CD4-positive, alpha-beta T cell treated with Interferon alpha-2 for 1 hour (primary cell): ENCODE data around the gene MRNIP.

ENCODE experiments used
- DNase-seq, 2 donors: peaks; one replicate each; pipeline ENCODE4 v3.0.0-alpha.2; 2020 to 2022

MRNIP gene

DNA sequence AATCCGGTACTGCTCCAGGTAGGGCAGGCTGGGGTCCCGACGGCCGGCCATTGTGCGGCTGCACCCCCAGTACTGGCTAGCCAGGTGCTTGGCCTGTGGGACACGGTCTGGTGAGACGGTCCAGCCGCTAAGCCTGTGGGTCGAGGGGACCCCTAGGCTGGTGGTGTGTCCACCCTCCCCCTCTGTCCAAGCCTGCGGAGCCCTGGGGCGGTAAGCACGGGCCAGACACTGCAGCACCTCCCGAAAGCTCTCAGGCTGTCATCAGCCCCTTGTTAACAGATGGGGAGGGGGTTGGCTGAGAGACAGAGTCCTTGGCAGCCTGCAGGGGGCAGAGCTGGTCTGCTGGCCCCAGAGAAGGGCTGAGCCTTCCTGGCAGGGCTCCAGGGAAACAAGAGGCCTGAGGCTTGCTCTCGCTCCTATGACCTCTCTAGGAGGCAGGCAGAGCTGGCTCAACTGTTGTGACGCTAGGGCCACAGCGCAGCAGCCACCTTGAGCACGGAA, 11.8 kb upstream of the MRNIP start:
- DNase-seq: peak in 1 of 2 donors; percentile 25

DNA sequence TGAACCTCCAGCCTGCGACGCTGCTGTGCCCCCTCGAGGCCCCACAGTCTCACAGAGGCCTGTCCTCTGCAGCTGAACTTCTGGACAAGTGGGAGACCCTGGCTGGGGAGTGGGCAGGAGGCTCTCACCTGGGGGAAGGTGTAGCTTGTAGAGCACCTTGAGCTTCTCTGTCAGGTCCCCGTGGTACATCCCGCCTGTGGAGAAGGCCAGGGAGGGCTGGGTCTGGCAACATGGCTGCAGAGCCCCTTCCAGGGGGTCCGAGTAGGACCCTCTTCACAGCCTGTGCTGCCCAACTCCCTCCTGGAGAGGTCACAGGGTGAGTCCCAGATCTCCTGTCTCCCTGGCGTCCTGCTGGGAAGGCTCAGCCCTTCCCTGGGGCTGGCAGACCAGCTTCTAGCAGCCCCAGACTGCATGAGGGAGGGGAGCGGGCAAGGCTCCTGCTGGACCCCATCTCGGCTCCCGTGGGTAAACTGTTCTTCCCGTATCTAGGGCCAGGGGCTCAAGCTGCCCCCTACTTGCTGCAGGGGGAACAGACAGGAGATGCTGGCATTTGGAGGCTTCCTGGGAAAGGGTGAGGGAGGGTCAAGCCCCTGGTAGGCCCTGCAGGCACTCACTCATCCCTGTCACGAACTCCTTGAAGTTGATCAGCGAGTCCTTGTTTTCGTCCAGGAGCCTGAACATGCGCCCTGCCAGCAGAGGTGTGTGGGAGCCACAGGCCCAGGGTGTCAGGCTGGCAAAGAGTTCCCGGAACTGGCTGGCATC, 11.2 kb upstream of the MRNIP start:
- no peak for DNase-seq

DNA sequence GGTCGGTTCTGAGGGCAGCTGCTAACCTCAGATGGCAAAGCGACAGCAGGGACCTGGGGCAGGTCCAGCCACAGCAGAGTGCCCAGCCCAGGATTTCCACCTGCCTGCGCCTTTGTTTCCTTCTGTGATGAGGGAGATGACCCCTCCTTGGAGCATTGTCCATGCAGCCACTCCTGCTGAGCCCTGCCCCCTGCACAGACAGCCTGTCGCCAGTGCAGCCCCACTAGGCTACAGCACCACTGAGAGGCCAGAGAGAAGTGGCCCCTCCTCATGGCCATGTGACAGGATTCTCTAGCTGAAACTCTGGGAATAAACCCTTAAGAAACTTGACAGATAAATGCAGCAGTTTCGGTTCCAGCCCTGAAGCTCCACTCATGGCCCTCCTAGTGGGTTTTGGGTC, 10.5 kb upstream of the MRNIP start:
- DNase-seq: no peak

DNA sequence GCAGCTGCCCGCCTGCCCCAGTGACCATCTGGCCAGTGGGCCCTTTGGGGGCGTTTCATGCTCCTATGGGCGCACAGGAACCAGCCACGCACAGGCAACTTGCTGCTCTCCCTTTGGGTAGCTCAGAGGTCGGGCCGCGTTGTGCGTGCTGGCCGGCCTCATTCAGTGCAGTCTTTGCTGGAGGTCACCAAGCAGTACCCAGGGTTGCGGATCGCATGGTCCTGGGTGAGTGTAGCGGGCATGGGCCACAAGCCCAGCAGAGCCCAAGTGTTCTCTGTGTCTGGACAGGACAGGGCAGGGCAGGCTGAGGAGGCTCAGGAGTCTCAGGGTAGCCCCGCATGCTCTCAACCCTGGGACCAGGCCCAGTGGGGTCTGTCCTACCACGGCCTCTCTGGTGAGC, 9.9 kb upstream of the MRNIP start:
- DNase-seq: no peak

DNA sequence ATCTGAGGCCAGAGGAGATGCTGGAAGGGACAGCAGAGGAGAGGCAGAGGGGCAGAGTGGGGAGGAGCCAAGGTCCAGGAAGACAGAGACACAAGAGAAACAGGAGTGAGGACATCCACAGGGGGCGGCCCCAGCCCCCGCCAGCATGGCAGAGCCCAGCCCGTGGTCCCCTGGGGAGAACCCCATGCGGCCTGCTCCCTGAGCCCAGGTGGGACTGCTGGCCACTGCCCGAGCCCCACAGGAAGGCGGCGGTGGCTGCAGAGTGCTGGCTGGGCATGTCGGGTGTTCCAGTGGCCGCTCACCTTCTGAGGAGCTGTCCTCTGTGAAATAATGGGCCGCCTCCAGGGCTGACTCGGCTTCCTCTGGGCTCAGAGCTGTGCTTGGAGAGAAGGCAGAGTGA, 8.9 kb upstream of the MRNIP start:
- DNase-seq: no peak

DNA sequence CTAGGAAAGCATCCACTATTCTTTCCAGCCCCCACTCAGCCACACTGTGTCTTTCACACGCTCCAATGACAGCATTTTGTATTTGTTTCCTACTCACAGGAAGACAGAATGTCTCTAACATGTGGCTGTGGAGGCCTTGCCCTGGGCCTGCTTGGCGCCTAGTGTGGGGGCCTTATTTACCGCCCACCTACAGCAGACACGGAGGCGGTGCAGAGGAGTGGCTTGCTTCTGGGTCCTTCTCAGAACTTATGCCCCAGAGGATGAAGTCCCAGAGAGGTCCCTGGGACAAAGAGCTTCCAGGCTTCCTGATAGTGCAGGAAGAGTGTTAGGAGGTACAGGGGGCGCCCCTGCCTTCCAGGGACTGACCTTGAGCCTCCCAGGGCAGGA, 8.5 kb upstream of the MRNIP start:
- DNase-seq: no peak

DNA sequence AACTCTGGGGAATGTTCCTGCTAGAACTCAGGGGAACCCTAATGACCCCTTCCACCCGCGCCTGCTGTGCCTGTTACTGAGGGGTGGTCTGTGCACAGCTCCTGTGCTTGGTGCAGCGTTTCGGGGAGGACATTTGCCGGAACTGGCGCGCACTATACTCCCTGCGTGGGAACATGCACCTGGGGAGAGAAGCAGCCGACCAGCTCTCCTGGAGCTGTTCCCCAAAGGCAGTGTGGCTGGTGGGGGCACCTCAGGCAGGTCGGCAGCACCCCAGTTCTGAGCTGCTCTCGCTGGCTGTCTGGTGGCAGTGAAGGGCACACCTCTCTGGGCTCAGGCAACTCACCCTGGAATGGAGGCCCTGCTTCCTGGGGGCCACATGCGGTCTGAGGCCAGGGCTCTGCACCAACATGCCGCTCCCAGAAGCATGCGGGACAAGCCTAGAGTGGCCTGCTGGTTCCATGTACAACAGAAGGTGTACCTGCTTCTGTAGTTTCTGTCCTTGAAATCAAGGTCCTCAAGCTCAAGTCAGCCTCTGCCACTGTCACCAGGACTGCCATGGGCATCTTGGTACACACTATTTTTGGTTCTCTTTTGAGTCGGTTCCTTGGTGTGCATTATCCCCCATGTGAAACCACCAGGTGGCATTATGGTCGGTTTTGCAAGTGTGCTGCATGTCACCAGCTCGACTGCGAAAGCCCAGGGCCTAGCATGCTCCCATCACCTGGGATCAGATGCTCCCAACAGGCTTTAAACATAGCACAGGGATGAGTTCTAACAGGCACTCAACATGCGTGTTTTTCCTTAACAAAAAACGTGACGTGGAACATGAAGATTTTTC, 7.8 kb upstream of the MRNIP start:
- DNase-seq: no peak

DNA sequence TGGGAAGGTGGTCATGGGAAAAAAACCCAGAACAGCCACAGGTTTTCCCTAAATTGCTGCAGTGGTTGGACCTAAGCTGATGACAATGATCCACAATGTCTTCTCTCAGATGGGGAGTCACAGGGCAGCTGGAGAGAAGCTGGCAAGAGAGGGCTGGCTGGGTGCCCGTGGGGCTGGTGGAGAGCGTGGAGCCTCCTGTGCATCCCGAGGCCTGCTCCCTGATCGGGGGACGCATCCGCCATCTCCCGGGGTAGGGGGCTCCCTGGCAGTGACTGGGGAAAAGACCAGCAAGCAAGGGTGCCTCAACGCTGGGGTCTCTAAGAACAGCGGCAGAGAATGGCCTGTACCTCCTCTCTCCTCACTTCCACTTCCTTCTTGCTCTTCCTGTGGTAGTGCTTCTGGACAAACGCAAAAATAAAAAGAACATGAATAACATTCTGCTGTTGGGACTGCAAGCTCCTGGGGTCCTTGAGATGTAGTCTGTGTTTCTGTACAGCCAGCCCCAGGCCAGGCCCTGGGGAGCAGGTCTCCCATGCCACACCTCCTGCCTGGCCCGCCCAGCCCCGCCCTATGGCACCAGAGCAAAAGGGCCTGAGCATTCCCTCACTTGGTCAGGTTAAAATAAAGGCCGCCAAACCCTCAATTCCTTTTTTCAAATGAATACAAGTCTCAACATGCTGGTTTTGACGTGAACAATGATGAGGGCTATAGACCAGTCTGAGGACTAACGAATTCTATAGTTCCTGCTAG, 7.0 kb upstream of the MRNIP start:
- DNase-seq: no peak

DNA sequence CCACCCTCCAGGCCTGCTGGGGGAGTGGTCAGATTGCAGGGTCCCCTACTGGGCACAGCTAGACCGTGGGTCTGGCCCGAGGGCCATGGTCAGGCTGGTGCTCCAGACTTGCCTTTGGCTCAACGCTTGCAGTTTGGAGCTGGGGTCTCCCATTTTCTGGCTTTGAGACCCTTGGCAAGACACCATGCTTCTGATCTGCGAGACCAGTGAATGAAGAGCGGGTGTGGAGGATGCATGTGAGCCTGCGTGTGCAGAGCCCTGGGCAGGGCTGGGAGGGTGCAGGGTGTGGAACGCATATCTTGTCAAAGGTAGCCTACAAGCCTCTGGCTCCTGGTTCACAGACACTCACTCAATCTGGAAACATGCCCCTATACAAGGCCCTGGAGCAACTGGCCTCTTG, 6.1 kb upstream of the MRNIP start:
- no peak for DNase-seq

DNA sequence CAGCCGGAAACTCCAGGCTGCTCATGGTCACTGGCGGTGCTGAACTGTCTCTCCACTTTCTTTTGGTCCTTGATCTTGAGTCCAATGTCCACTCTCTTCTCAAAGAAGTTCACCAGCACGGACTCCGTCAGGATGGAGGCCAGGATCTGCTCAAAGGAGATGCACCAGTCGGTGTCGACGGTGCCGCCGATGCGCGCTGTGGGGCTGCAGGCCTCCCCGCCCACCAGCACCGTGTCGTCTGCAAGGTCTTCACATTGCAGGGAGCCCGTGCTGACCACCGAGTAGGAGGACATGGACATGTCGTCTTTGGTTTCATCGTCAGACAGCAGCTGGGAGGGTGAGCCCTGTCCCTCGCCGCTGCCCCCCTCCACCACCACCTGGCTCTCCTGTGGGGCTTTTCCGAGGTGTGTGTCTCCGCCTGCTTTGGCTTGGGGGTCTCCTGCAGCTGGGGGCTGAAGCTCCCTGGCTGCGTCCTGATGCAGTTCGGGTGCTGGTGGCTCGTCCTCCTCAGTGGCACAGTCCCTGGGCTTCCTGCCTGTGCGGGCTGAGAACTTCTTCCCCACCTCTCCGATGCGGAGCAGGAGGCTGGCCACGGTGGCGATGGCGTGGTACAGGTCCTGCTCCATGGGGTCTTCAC, 5.0 kb upstream of the MRNIP start:
- no peak for DNase-seq

DNA sequence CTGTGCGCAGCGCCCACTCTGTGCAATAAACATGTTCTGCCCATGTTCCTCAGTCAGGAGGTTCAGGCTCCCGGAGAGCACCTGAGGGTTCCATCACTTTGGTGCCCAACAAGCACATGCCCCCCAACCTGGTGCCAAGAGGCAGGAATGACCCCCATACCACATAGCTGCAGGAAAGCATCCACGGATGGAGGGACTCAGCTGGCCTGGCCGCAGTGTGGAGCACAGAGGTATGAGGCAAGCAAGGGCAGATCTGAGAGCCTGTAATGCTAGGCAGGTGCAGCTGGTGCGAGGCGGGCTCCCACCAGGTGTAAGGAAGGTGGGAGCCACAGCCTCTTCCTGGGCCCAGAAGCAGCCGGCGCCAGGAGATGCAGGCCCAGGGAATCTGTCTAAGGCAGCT, 4.3 kb upstream of the MRNIP start:
- DNase-seq: no peak

DNA sequence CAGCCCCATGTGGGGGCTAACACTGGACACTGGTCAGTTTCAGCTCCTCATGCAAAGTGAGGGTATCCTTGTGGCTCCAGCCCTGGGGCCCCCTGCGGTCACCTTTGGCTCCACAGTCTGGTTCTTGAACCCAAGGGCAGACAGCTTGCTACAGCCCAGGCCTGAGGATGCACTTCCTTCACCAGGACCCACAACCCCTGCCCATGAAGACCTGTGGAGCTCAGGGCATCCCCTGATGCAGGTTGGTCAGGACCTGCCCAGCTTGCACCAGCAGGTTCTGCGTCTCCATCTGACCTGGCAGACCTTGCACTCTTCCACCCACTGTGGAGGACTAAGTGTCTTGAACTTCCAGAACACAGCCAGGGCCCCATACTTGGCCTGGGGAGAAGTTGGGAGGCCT, 3.7 kb upstream of the MRNIP start:
- no peak for DNase-seq

DNA sequence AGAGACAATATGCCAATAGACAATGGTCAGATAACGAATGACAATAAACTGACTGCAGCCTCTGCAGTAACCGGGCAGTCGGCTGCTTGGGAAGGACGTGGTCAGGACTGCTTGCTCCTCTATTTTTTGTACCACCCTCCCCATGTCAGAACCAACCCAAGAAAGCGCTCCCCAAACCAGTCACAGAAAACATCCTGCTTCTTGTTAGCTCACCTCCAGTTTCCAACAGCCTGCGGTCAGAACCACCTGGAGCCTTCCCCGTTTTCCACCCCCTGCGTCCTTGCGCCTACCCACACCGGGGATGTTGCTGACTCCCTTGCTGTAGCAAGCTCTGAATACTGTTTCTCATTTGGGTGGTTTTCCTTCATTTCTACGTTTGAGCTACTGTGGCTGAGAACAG, 1.7 kb upstream of the MRNIP start:
- no peak for DNase-seq

DNA sequence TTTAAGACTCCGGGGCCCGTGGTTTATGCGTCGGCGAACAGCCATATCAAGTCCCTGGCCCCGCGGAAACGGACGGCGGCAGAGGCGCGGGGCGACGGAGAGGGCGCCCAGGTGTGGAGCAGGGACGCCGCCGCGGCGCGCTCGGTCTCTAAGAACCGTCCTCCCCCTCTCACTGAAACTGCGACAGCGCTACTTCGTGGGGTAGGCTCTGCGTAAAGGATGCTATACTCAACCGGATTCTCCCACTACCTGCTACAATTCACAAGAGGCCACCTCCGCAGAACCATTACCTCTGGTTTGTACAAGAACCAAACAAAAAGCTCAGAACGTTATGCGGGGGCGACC, 404 bp downstream of the MRNIP start:
- DNase-seq: peak; percentile 20 to 53

DNA sequence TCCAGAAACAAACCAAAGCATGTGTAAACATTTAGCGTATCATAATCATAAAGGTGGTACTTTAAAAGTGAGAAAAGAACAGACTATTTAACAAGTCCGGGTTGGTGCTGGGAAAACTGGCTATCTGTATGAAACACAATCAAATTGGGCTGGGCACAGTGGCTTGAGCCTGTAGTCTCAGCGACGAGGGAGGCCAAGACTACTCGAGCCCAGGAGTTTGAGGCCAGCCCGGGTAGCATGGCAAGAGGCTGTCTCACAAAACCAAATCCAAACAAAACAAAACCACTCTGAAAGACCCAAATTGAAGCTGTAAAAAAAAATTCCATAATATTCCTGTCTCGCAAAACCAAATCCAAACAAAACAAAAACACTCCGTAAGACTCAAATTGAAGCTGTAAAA, 4.3 kb downstream of the MRNIP start:
- no peak for DNase-seq

DNA sequence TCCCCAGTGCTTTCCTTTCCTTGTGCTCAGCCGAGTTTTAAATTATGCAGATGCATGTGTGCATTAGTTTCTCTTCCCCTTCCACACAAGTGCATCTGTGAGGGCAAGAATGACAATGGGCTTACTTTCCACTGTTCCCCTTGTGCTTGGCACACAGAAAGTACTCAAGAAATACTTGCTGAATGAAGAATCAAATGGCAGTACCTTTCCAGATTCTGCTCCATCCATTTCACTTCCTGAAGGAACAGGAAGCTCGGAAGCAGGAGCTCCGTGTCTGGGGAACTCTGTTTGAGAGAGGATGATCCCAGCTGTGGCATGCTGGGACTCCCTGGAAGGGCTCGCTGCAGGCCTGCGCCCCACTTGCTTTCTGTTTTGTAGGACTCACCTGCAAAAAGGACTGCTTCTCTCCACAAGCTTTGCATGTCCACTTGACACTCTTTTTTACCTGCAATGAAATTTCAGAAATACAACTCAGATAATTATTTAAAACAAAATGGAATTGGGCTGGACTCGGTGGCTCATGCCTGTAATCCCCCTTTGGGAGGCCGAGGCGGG, 5.5 kb downstream of the MRNIP start:
- DNase-seq: no peak

DNA sequence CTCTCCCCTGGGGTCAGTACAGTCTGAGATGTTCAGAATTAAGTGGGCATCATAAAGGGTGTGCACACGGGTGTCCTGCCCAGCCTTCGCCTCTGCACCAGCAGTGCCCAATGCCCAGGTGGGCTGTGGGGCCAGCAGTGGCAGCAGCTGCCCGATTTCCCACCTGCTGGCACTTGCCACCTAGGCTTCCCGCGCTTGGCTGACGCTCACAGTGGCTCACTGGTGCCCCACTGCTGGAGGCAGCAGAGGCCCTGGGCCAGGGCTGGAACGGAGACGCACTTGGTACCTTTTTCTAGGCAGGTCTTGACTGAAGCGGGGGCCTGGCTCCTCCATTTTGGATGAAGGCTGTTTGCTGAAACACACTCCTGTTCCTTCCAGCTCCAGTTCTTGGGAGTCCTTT, 17.0 kb downstream of the MRNIP start:
- DNase-seq: no peak

DNA sequence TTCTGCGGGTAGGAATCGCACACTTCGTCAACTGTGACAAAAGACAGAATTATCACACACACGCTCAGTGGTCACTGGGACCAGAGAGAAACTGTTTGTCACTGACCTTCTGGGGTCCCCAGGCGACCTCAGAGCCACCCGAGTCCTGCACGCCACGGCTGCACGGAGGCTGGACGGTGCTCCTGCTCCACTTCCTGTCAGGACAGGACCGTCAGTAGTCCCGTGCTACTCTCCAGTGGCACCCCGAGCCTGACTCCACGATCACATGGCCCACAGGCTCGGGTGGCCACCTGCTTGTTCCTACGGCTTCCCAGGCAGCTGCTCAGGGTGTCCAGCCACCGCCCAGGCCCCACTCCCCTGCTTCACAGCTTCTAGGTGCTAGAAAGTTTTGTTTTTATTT, 17.9 kb downstream of the MRNIP start:
- DNase-seq: no peak

DNA sequence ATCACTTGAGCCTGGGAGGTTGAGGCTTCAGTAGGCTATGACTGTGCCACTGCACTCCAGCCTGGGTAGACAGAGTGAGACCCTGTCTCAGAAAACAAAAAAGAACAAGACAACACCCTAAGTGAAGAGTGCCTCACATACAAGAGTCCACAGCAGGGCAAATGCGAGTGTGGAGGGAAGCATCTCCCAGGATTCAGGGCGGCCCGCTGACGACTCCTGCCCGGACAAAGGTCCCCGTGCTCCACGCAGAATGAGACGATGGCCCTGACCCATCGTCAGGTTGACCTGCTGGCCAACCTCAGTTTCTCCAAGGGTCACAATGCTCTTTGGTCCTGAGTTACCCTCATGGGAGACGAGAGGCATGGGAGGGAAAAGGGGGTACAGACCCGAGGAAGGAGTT, 18.3 kb downstream of the MRNIP start:
- no peak for DNase-seq

DNA sequence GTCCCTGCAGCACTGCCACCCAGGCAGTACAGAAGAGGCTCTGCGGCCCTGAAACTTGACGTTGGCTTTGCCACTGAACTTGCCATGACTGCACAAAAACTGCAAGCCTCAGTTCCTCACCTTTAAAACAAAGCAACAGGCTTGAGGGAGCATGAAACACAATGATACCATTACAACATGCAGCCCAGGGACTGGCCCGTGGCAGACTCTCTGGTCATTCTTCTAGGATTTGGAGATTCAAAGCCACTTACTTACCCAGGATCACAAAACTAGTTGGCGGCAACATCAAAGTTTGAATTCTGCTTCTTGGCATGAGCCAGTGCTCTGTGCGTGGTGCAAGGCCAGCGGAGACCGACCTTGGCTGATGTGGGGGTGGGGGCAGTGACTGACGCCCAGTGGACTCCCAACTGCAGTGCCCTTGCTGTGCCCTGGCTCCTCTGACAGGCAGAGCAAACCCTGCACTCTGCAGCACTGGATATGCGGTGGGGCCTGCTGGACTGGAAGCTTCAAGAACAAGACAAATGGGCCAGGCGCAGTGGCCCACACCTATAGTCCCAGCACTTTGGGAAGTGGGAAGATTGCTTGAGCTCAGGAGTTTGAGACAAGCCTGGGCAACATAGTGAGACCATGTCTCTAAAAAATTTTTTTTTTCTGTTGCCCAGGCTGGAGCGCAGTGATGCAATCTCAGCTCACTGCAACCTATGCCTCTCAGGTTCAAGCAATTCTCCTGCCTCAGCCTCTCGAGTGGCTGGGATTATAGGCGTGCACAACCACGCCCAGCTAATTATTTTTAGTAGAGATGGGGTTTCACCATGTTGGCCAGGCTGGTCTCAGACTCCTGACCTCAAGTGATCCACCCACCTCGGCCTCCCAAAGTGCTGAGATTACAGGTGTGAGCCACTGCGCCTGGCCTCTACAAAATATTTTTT, 19.0 kb downstream of the MRNIP start:
- DNase-seq: no peak

DNA sequence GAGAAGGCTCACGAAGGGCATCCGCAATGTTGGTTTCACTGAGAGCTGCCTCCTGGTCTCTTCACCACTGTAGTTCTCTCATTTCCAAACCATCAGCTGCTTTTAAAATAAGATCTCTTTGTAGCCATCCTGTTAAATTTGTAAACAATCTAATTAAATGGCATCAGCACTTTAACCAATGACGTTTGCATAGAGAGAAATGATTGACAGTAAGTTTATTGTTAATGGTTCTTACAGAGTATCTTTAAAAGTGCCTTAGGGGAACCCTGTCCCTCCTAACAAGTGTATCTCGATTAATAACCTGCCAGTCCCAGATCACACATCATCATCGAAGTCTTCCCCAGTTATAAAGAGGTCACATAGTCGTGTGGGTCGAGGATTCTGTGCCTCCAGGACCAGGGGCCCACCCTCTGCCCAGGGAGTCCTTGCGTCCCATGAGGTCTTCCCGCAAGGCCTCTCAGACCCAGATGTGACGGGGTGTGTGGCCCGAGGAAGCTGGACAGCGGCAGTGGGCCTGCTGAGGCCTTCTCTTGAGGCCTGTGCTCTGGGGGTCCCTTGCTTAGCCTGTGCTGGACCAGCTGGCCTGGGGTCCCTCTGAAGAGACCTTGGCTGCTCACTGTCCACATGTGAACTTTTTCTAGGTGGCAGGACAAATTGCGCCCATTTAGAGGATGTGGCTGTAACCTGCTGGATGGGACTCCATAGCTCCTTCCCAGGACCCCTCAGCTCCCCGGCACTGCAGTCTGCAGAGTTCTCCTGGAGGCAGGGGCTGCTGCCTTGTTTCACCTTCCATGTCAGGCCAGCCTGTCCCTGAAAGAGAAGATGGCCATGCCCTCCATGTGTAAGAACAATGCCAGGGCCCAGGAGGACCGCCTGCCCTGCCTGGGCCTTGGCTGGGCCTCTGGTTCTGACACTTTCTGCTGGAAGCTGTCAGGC, 21.3 kb downstream of the MRNIP start:
- DNase-seq: no peak
